GM21737 (cell line): ENCODE results near the gene PTPRN2.
"Not testable (repeated sequence)": the region's sequence is repeated elsewhere in the genome, so short reads cannot be mapped to it uniquely, and the experiment has no call there.

Source experiments
- ATAC-seq: cut with Tn5 transposase; IDR thresholded peaks from one replicate; pipeline ENCODE4 v1.9.1; 2021; ENCODE audit warnings: mild to moderate bottlenecking, moderate library complexity; ENCODE audit not compliant: unreplicated experiment

Gene PTPRN2

DNA sequence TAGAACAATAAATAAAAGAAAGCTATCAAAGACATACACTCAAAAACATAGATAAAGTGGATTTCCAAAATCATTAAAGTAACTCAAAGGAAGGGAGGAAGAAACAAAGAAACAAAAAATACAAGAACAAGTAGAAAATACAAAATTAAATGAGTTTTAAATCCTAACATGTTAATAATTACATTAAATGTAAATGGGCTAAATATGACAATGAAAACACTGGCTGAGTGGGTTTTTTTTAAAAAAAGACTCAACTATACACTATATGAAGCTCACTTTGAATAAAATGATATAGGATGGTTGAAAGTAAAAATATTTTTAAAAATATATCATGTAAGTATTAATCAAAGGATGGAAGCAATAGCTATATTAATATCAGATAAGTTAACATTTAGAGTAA, 371.4 kb downstream of the PTPRN2 start:
- no peak for ATAC-seq

DNA sequence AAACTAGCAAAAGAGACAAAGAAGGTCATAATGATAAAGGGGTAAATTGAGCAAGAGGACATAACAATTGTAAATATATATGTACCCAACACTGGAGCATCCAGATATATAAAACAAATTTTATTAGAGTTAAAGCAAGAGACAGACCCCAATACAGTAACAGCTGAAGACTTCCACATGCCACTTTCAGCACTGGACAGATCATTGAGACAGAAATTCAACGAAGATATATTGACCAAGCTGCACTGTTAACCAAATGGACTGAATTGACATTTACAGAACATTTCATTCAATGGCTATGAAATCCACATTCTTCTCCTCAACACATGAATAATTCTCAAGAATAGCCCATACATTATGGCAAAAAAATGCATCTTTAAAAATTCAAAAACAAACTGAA, 378.2 kb downstream of the PTPRN2 start:
- no peak for ATAC-seq

DNA sequence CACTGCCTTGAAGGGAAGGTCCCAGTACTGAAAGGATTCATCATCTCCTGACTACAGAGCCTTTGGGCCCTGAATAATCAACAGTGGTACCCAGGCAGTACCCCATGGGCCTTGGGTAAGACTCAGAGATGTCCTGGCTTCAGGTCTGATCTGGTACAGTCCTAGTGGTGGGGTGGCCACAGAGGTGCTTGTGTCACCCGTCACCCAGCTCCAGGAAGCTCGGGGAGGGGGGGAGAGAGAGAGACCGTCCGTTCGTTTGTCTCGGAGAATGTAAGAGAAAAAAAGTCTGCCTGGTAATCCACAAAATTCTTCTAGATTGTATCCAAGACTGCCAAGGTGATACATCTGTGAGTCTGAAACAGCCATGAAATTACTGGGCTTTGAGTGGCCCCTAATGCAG, 381.3 kb downstream of the PTPRN2 start:
- no peak for ATAC-seq

DNA sequence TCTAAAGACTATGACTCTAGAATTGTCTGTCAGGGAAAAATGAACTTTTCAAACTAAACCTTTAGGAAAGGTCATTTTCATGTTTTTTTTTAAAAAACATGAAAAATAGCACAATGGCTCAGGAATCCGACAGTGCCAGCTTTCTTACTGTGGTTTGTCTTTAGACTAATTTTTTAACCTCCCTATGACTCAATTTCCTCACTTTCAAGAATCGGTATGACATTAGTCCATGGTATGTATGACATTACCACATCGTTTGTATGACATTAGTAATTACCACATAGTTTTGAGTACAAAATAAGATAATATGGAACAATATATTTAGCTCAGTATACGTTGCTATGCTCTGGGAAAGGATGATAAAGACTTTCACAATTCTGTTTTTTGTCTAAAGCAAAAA, 383.2 kb downstream of the PTPRN2 start:
- no peak for ATAC-seq

DNA sequence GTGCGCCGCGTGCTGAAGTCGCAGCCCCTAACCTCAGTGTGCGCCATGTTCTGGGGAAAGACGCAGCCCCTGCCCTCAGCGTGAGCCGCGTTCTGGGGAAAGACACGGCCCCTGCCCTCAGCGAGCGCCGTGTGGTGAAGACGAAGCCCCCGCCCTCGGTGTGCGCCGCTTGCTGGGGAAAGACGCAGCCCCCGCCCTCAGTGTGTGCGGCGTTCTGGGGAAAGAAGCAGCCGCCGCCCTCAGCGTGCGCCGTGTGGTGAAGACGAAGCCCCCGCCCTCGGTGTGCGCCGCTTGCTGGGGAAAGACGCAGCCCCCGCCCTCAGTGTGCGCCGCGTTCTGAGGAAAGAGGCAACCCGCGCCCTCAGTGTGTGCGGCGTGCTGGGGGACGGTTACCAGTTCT, 383.7 kb downstream of the PTPRN2 start:
- ATAC-seq, result not testable (repeated sequence)

DNA sequence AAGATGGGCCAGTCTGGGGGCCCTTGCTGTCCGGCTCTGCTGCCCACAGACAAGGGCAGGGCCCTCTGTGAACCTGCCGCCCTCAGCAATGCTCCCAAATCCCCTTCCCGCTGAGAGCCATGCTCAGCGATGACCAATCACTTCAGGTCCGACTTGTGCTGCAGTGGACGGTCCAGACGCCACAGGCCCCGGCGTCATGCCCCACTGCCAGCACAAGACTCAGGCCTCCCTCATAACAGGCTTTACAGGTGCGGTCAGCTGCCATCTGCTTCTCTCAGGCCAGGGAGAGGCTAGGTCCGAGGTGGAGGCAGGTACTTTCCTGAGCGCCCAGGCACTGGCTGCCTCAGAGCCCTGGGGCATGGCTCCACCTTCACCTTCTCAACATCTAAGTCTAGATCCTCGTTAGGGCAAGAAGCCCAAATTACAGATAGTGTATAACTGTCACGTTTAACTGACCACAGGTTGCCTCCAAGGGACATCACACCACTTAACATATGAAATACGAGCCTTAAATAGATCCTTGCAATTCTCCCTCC, 393.2 kb downstream of the PTPRN2 start:
- ATAC-seq, result no peak

DNA sequence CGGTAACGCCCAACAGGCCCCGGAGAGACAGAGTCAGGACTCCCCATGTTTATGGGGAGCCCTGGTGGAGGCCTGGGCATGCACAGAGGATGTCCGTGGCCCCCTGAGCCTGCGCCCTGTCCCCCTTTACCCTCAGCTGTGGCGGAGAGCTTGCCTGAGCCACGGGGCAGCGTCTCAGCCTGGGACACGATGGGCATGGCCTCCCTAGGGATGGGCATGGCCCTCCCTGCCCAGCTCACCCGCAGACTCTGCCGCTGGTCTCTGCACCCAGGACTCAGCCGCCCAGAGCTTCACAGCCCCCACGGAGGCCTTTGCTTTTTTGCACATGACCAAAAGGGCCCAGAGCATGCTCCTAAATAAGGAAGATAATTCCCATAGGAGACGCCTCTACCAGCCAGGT, 394.2 kb downstream of the PTPRN2 start:
- no peak for ATAC-seq

DNA sequence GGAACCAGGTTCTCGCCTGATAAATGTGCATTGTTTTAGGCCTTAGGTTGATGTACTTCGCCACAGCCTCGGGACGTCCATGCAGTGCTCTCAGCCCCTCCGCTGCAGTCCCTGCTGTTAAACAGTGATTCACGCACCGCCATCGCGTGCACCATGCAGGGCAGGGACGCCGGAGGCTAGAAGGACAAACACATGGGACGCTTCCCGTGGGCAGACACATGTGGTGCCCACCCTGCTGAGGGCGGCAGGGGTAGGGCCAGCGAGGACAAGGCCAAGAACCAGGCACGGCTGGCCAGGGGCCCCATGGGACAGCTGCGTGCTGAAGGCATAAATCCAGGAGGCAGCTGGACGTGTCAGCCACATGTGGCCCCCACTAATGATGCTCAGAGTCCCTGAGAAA, 394.7 kb downstream of the PTPRN2 start:
- ATAC-seq, result no peak

DNA sequence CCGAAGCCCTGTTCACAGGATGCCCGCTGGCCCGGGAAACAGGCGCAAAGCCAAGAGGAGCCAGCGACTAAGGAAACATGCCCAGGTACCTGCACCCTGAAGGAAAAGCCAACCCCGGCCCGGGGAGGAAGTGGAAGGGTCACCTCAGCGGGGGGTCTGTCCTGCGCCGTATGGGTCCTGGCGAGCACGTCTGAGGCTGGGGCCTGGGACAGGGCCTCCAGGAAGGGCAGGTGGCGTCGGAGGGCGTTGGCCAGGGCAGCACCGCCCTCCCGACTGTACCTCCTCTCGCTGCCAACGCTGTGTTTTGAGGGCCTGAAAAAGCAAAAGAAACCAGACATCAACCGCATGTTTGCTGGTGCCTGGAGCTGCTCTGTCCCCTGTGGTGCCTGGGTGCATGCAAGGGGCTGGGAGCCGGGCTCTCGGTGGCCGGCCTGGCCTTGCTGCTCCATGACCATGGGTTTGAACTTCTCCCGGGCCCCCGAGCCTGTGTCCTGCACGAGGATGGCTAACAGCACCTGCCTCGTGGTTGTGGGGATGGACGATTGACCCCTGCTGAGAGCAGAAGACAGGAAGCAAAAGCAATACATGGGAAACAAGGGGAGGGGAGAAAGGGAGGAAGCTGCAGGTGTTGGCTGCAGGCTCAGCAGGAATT, 395.3 kb downstream of the PTPRN2 start:
- ATAC-seq, result no peak

DNA sequence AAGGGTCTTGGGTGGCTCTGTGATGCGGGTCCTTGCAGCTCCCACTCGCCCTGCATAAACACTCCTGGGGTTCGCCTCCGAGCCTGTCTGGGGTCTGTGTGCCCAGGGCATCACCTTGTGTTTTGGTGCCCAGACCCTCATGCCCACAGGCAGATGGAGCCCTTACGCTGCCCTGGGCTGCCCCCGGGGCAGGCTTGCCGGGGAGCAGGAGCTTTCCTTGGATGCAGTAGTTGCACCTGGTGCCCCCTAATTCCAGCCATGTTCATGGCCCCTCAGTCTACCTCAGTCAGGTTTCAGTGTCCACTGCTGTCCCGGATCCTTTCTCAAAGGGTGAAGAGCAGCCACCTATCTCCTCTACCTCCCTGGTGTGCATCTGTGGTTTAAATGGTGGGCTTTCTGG, 396.0 kb downstream of the PTPRN2 start:
- ATAC-seq, result no peak

DNA sequence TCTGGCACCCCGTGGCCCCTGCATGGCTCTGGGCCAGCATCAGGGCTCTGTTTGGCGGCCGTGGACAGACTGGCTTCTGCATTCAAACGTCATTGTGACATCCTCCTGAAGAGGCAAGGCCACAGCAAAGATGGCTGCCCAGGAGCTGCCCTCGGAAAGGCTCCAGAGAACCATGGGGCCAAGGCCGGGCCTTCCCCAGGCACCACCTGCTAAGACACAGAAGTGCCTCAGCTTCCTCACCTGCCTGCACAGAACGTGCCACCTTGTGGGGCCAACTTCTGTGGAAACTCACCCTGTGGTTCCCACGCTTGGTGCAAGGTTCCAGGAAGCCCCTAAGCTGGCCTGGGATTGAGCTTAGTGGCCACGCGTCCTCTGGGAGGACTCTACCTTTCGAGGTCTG, 396.9 kb downstream of the PTPRN2 start:
- ATAC-seq, result no peak

DNA sequence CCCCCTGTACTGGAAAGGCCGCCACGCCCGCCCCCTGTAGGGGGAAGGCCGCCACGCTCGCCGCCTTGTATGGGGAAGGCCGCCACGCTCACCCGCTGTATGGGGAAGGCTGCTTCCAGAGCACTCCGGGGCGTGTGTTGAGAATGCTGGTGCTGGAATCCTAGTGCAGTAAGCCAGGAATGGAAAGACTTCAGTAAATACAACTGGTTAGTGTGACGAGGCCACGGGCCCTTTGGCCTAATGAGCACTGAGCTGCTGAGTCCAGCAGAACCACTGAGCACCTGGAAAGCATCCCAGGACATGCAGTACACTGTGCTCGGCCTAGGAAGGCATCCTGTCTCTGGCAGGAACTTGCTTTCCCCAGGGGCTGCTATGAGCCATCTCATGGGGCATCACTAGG, 398.9 kb downstream of the PTPRN2 start:
- no peak for ATAC-seq

DNA sequence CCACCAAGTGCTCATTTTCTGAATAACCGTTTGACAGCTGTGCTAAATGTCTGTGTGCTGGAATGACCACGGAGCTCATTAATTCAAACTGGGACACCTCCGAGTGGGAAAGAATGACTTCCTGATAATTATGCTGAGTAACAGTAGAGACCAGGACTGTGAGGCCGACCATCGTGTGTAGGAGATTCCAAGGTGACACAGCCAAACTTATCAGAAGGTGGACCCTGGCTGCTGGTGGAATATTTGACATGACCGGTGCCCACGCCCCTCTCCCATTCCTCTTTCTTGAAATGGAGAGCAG, 400.0 kb downstream of the PTPRN2 start:
- ATAC-seq, result no peak

DNA sequence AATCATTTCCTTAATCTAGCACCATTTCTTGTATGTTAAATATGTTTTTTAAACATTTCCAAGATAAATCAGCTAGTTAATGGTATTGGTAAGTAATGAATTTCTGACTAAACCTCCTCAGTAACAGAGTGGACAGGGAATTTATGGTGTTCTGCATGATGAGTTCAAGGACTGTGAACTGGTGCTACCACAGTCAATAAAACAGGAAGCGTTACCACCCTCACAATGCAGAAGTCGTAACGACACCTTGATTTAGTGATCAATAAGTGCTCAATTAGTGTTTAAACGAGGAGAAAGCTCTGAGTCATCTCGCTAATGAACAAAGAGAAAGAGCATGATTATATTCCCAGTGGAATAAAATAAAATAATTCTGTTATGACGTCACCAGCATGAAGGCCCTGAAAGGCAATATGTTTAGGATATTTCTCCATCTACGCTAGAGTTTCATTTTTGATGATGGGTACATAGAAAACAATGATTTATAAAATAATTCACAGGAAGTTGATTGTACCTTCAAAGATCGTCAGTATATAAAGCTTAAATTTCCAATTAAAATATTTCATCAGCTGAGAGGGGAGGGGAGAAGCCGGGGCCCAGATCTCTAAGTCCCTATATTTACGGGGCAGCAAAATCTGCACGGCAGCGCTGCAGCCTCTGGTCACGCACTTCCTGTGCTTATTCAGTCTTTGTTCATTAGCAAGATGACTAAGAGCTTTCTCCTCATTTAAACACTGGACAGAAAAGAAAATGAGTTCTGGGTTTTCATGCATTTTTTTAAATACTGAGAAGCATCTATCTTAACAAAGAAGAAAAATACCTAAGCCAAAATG, 400.5 kb downstream of the PTPRN2 start:
- ATAC-seq, result no peak

DNA sequence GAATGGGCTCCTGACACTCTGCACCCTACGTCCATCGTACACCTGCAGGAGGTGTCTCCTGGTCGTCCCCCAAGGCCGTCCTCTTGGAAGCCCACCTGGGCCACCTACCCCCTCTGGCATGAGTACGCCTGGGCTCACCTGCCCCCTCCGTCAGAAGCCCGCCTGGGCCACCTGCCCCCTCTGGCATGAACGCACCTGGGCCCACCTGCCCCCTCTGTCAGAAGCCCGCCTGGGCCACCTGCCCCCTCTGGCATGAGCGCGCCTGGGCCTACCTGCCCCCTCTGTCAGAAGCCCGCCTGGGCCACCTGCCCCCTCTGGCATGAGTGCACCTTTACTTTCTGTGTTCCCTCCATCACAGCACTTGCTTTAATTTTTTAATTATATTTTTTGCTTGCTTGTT, 401.2 kb downstream of the PTPRN2 start:
- ATAC-seq, result no peak

DNA sequence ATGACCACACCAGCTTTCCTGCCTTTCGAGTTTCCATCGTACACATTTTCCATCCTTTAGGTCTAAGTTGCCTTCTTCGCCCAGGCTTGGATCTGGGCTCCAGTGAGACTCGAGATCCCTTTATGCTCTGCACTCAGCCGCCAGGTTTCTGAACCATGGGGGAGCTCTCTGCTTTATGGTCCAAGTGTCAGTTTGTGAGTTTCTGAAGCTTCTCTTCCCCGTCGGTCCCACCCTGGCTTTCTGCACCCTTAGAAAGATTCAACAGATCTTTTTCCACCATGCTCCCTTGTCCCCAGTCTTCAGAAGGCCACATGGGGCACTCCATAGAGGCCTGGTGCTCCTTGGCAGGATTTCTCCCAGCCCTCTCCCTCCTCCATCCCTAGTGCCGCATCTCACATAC, 402.0 kb downstream of the PTPRN2 start:
- no peak for ATAC-seq

DNA sequence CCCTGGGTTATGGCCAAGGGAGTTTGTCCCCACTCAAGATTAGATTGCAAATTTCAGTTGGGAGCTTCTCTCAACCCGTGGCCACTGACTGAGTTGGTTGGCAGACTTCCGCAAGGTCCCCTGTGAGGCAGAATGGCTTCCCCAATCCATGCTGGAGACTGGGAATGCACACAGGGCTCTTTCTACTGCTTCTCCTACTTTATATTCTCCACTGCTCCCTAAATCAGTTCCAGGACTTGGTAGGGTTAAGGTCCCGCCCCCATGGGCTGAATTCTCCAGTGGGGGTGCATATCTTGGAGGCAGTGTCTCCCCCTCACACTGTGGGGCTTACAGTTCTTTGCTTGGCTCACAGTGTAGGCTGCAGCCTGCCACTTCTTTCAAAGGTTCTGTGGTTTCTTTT, 404.2 kb downstream of the PTPRN2 start:
- ATAC-seq, result no peak

DNA sequence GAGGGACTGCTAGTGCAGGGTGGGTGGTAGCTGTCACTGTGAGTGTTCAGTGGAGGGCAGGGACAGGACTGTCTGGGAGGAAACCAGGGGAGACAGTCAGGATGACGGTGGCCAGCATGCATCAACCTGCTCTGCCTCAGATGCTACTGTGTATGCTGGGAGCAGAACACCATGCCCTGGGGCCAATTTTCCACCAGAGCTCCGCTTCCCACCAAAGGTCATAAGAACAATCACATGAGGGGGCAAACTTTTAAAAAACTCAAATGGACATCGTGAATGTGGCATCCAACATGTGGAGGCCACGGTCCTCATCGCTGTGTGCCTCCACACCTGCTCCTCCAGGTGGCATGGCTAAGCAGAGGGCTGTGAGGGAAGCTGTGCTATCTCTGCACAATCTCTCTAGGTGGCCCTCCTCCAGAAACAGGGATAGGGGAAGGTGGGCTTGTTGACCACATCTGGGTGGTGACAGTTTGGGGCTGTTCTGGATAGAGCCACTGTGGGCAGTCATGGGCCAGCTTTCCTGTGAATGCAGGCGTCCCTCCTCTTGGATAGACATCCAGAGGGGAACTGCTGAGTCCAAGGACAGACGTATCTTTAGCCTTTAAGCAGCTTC, 411.0 kb downstream of the PTPRN2 start:
- ATAC-seq, result no peak

DNA sequence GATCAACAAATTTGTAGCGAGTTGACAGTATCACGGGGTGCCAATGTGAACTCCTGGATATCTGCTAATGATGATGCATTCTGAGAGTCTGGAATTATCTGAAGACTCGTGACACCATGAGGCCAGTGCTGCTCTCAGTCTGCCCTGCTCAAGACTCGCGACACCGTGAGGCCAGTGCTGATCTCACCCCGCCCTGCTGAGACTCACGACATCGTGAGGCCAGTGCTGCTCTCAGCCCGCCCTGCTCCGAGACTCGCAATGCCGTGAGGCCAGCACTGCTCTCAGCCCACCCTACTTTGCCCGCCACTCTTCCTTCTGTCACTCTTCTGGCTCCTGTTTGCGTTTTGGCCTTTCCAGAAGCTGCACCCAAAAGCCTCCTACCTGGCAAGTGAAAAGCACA, 411.8 kb downstream of the PTPRN2 start:
- ATAC-seq, result no peak

DNA sequence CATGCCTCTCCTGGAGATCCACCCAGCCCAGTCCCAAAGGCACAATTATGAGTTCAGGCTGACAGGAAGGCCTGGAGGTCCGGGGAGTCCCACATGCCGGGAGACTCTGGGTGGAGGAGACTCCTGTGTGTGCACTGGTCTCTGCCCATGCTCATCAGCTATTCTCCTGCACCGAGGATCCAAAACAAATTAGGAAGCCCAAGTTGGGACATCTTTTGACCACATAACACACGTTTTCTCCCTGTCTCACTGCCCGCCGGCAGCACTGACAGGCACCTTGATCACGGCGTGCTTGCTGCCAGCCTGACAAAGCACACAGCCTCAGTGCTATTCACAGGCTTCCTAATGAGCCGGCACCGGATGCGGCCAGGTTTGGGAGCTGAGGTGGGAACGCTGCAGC, 412.7 kb downstream of the PTPRN2 start:
- ATAC-seq, result no peak

DNA sequence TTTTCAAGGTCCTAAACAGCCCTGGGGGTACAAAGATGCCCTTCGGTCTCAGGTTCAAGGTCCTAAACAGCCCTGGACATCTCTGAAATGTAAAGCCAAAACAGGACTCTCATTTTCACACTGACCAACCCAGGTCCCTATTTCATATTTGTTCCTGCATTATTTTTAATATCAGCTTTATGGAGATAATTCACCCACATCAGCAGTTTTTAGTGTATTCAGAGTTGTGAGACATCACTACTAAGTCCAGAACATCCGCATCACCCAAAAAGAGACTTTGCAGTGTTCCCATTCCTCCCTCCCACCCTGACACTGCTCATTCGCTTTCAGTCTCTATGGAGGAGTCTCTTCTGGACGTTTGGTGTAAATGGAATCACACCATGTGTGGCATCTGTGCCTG, 420.2 kb downstream of the PTPRN2 start:
- ATAC-seq, result no peak
